ENCODE results near the gene TCF12.

- TF ChIP-seq EZH2 (IDR thresholded peaks at IDR 0.05; ENCODE audit: low read length) (no peak), CTCF (optimal IDR thresholded peaks at IDR 0.05 in 1 of 3, IDR thresholded peaks at IDR 0.05 in 1 of 3, conservative IDR thresholded peaks at IDR 0.05 in 1 of 3; ENCODE audit: extremely low read depth in 1 of 3, insufficient read depth in 2 of 3, low read length in 3 of 3) (no peak)
Observed at GRCh38 chr15:56936929-56937328, 18.5 kb downstream of the TCF12 start.

Data from keratinocyte (primary cell).